DMS153 (cell line): ENCODE data around the gene SH3BGRL.
A peak's percentile ranks its signal among the peaks of the same experiment; 100 is the strongest.

Experiments used
- DNase-seq: peaks from one replicate; lab custom pipeline; 2025; lab: John Stamatoyannopoulos, UW

SH3BGRL gene

GRCh38 chrX:81201671-81202455 lies at the start of gene SH3BGRL, which contains the start of gene HMGN5:
Gene SH3BGRL (plus strand): TSS chrX:81202102. CDS start chrX:81202201, 99 bp downstream.
Gene HMGN5 (minus strand): TSS chrX:81201913. CDS start chrX:81121549, 80,364 bp downstream.
- DNase-seq: peak; percentile 58

- no peak for DNase-seq
Observed at GRCh38 chrX:81168391-81168790, 33.5 kb upstream of the SH3BGRL start.

GRCh38 chrX:81174286-81174685 lies 27.6 kb upstream of the SH3BGRL start:
- peak; percentile 5 for DNase-seq

GRCh38 chrX:81195259-81195658 lies 6.6 kb upstream of the SH3BGRL start:
- no peak for DNase-seq

- peak; percentile 4 for DNase-seq
Observed at GRCh38 chrX:81195712-81196111, 6.2 kb upstream of the SH3BGRL start.

- no peak for DNase-seq
Observed at GRCh38 chrX:81201071-81201470, 831 bp upstream of the SH3BGRL start.

- DNase-seq: no peak
Observed at GRCh38 chrX:81202456-81202819, 536 bp downstream of the SH3BGRL start.

GRCh38 chrX:81202943-81203342 lies 1.0 kb downstream of the SH3BGRL start:
- DNase-seq: no peak

- DNase-seq: no peak
Observed at GRCh38 chrX:81205551-81205950, 3.6 kb downstream of the SH3BGRL start.

GRCh38 chrX:81206476-81206875 lies 4.6 kb downstream of the SH3BGRL start:
- no peak for DNase-seq

- DNase-seq: no peak
Observed at GRCh38 chrX:81208916-81209315, 7.0 kb downstream of the SH3BGRL start.

- DNase-seq: no peak
Observed at GRCh38 chrX:81215685-81216084, 13.8 kb downstream of the SH3BGRL start.

GRCh38 chrX:81229229-81229628 lies 27.3 kb downstream of the SH3BGRL start:
- DNase-seq: no peak

- no peak for DNase-seq
Observed at GRCh38 chrX:81229901-81230300, 28.0 kb downstream of the SH3BGRL start.

GRCh38 chrX:81231476-81231875 lies 29.6 kb downstream of the SH3BGRL start:
- no peak for DNase-seq

- DNase-seq: no peak
Observed at GRCh38 chrX:81232218-81232617, 30.3 kb downstream of the SH3BGRL start.

- DNase-seq: no peak
Observed at GRCh38 chrX:81237516-81237915, 35.6 kb downstream of the SH3BGRL start.

- no peak for DNase-seq
Observed at GRCh38 chrX:81238166-81238565, 36.3 kb downstream of the SH3BGRL start.

- no peak for DNase-seq
Observed at GRCh38 chrX:81240701-81241331, 38.9 kb downstream of the SH3BGRL start.

- DNase-seq: no peak
Observed at GRCh38 chrX:81241753-81242152, 39.9 kb downstream of the SH3BGRL start.

- no peak for DNase-seq
Observed at GRCh38 chrX:81255876-81256275, 54.0 kb downstream of the SH3BGRL start.

- no peak for DNase-seq
Observed at GRCh38 chrX:81257817-81258216, 55.9 kb downstream of the SH3BGRL start.

- DNase-seq: no peak
Observed at GRCh38 chrX:81259020-81259713, 57.3 kb downstream of the SH3BGRL start.
